MCF 10A (cell line): ENCODE data around the gene STKLD1. TPM values are rescaled to one million over a fixed set of nuclear protein-coding genes. Genes with fewer than 3 reads are reported as not detected.
"Not testable (repeated sequence)": the region's sequence is repeated elsewhere in the genome, so short reads cannot be mapped to it uniquely, and the experiment has no call there.

Experiments used
- BruUV-seq: library from RNA; stranded (reverse); fragments of 400-500 nt; replicated peaks from 2 replicates; lab custom pipeline; 2021; lab: Mats Ljungman, UMichigan
- CTCF ChIA-PET: fragments of 300-600 bp; sonication (Branson Sonifier 250); formaldehyde crosslinking; extraction: SDS; loops from one replicate; lab custom pipeline; 2021; ENCODE audit warnings: antibody characterized with exemption, inconsistent platforms; lab: Yijun Ruan, JAX
- POLR2A ChIA-PET: fragments of 300-600, 350-650 bp; sonication (Branson Sonifier 250); formaldehyde crosslinking; extraction: SDS; loops from one replicate; lab custom pipeline; 2020; ENCODE audit warnings: antibody characterized with exemption, inconsistent platforms; lab: Yijun Ruan, JAX
- DNase-seq: peaks from one replicate; pipeline ENCODE4 v3.0.0-alpha.2; 2018; ENCODE audit not compliant: unreplicated experiment
- H3K27ac Mint-ChIP-seq: one replicate; pipeline ENCODE4 v1.8.0; 2022; ENCODE audit warnings: mild to moderate bottlenecking, low read depth, mixed read lengths; ENCODE audit not compliant: unreplicated experiment
- H3K27me3 Mint-ChIP-seq: one replicate; pipeline ENCODE4 v1.8.0; 2022; ENCODE audit warnings: mixed read lengths; ENCODE audit not compliant: insufficient read depth, unreplicated experiment
- H3K36me3 Mint-ChIP-seq: one replicate; pipeline ENCODE4 v1.8.0; 2022; ENCODE audit warnings: mild to moderate bottlenecking, moderate library complexity, mixed read lengths; ENCODE audit not compliant: insufficient read depth, unreplicated experiment
- H3K4me1 Mint-ChIP-seq: one replicate; pipeline ENCODE4 v1.8.0; 2022; ENCODE audit warnings: mixed read lengths; ENCODE audit not compliant: insufficient read depth, unreplicated experiment
- H3K4me3 Mint-ChIP-seq: one replicate; pipeline ENCODE4 v1.8.0; 2022; ENCODE audit warnings: mild to moderate bottlenecking, moderate library complexity, mixed read lengths; ENCODE audit not compliant: unreplicated experiment
- H3K9me3 Mint-ChIP-seq: one replicate; pipeline ENCODE4 v1.8.0; 2022; ENCODE audit warnings: mixed read lengths; ENCODE audit not compliant: unreplicated experiment
- CTCF ChIP-seq: fragments of 200-600 bp; IDR thresholded peaks from one replicate; pipeline ENCODE4 v1.8.0; 2022; ENCODE audit warnings: antibody characterized with exemption, mild to moderate bottlenecking; ENCODE audit not compliant: unreplicated experiment
- intact Hi-C: fragments of 100-400 bp; cut with micrococcal nuclease; formaldehyde crosslinking; loops from 2 replicates; pipeline ENCODE4 v1.14.1; 2022
- total RNA-seq: library from RNA; stranded (reverse); gene quantifications from 2 replicates; pipeline ENCODE4 v1.2.3, GENCODE V29; 2022

Gene STKLD1
- total RNA-seq, 1 experiment from 2014 or later, result 1.3 TPM

GRCh38 chr9:133333011-133333410 is 43.2 kb upstream of the STKLD1 start:
- Mint-ChIP-seq H3K9me3 (no peaks in the 10 kb centered on the region), H3K4me3 (no peak overlapping the region), H3K27me3 (no peaks in the 10 kb centered on the region), H3K27ac (no peak overlapping the region), H3K36me3 (peaks cover 45% of the 10 kb centered on the region), H3K4me1 (peaks cover 11% of the 10 kb centered on the region)
- TF ChIP-seq CTCF, result no peak
- ChIA-PET POLR2A (interaction anchor here (0.8 kb wide), 1 partner anchor 85 kb away, joined by 3 read pairs; the partner anchor contains the start of gene REXO4), CTCF (interaction anchor here (5.1 kb wide), 1 partner anchor 147 kb away, joined by 72 read pairs; no protein-coding TSS in a partner anchor)
- no TSS peak for BruUV-seq
- DNase-seq, result no peak
- intact Hi-C loops, result no loop called here

DNA sequence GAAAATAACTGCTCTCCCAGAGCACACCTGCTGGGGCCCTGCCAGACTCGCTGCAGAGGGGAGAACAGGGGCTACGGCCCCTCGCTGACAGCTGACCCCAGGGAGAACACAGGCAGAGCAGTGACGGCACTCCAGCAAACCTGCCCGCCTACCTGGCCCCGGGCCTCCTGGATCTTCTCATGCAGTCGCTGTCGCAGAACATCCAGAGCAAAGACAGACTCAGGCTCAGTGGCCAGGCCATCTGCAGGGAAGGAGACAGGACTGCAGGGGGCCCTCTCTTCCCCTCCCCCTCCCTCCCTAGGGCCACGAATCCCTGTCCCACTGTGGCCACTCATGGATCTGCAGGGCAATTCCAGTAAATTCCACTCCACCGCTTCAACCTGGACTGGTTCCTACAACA is 42.6 kb upstream of the STKLD1 start:
- no peak for DNase-seq
- ChIA-PET CTCF (interaction anchor here (0.9 to 5.1 kb wide), 2 partner anchors 147 to 156 kb away, joined by 3 to 72 read pairs; no protein-coding TSS in a partner anchor), POLR2A (interaction anchor here (0.9 to 2.6 kb wide), 3 partner anchors 14 to 22 kb away, joined by 4 to 33 read pairs (median 9); partner anchors contain the start of genes MED22, RPL7A, SURF1 and SURF2)
- Mint-ChIP-seq H3K9me3 (no peaks in the 10 kb centered on the region), H3K27ac (no peak overlapping the region), H3K4me1 (peaks cover 11% of the 10 kb centered on the region), H3K36me3 (peaks cover 45% of the 10 kb centered on the region), H3K4me3 (peak overlapping the region; percentile 93), H3K27me3 (no peaks in the 10 kb centered on the region)
- intact Hi-C loops, result no loop called here
- no TSS peak for BruUV-seq
- no peak for TF ChIP-seq CTCF

DNA sequence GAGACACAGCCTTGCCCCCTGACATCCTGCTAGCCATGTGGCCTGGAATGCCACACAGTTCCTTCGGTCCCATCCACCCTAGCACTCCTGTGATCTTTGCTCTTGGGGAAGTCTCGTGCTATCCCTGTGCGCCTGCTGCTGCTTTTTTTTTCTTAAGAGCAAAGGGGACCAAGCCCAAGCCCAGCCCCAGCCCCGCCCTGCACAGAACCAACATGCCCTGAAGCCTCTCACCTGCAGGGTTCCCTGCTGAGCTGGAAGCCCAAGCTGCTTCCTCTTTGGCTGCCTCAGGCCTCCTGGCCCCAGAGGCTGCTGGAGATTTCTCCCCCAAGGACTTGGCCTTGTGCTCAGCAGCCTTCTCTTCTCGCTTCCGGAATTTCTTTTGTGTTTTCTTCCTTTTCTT is 42.0 kb upstream of the STKLD1 start:
- intact Hi-C loops, result no loop called here

DNA sequence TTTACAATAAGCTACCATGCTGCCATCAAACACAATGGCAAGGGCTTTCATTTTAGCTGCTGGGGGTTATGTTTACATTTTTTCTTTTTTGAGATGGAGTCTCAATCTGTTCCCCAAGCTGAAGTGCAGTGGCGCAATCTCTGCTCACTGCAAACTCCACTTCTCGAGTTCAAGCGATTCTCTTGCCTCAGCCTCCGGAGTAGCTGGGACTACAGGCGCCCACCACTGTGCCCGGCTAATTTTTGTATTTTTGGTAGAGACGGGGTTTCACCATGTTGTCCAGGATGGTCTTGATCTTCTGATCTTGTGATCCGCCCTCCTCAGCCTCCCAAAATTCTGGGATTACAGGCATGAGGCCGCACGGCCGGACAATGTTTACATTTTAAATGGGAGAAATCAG is 41.3 kb upstream of the STKLD1 start:
- H3K9me3 Mint-ChIP-seq, H3K27me3 Mint-ChIP-seq, intact Hi-C loops, H3K4me1 Mint-ChIP-seq, DNase-seq, BruUV-seq: not testable (repeated sequence)
- Mint-ChIP-seq H3K36me3 (peaks cover 52% of the 10 kb centered on the region), H3K4me3 (peak overlapping the region; percentile 93), H3K27ac (peak overlapping the region; percentile 81)
- CTCF ChIA-PET, result interaction anchor here (0.6 to 1.2 kb wide), 3 partner anchors 32 to 305 kb away, joined by 3 to 4 read pairs (median 3); no protein-coding TSS in a partner anchor
- POLR2A ChIA-PET, result interaction anchor here (0.6 to 2.6 kb wide), 12 partner anchors 13 to 488 kb away, joined by 3 to 33 read pairs (median 4); partner anchors contain the start of genes MED22, REXO4, RPL7A and STKLD1

More for the DNA sequence above, 42.0 kb upstream of the STKLD1 start:
- H3K27ac Mint-ChIP-seq, result no peak overlapping the region
- no peaks in the 10 kb centered on the region for H3K9me3 Mint-ChIP-seq
- H3K36me3 Mint-ChIP-seq, result peaks cover 51% of the 10 kb centered on the region
- H3K4me1 Mint-ChIP-seq, result peaks cover 6% of the 10 kb centered on the region
- no TSS peak for BruUV-seq
- CTCF ChIA-PET, result interaction anchor here (0.9 to 5.1 kb wide), 3 partner anchors 33 to 156 kb away, joined by 3 to 72 read pairs (median 3); no protein-coding TSS in a partner anchor
- no peaks in the 10 kb centered on the region for H3K27me3 Mint-ChIP-seq
- POLR2A ChIA-PET, result interaction anchor here (0.9 to 2.6 kb wide), 4 partner anchors 13 to 148 kb away, joined by 4 to 33 read pairs (median 6); partner anchors contain the start of genes MED22, RPL7A, SURF1 and SURF2
- TF ChIP-seq CTCF, result no peak
- DNase-seq, result no peak
- peak overlapping the region; percentile 93 for H3K4me3 Mint-ChIP-seq
